ENCODE measurements around the gene DHRSX. TPM values are rescaled to one million over a fixed set of nuclear protein-coding genes. Genes with fewer than 3 reads are reported as not detected.
"Not testable (repeated sequence)": the region's sequence is repeated elsewhere in the genome, so short reads cannot be mapped to it uniquely, and the experiment has no call there.

The DHRSX gene
- total and polyA plus RNA-seq, 2 experiments from 2014 or later = 37.2 to 71.7 TPM

GRCh38 chrX:2523911-2524310 is 23.1 kb upstream of the DHRSX start:
- H3K27me3 ChIP-seq = no peaks in the 10 kb centered on the region

GRCh38 chrX:2521927-2522386 is 21.2 kb upstream of the DHRSX start:
- no peaks in the 10 kb centered on the region for H3K79me2 ChIP-seq
- no peak overlapping the region for H3K27ac ChIP-seq
- H3K4me1 ChIP-seq (ENCODE audit: insufficient read depth) = no peaks in the 10 kb centered on the region
- no peak overlapping the region for H3K4me2 ChIP-seq
- H2AFZ ChIP-seq = no peak overlapping the region
- no peak for DNase-seq (ENCODE audit: low spot score)
- H3K9me3 ChIP-seq (ENCODE audit: low read depth) = no peaks in the 10 kb centered on the region
- H3K27me3 ChIP-seq = no peaks in the 10 kb centered on the region
- no peaks in the 10 kb centered on the region for H4K20me1 ChIP-seq (ENCODE audit: insufficient read depth, poor library complexity, severe bottlenecking)
- H3K36me3 ChIP-seq (replicated peaks; ENCODE audit: insufficient read depth, low read depth) = no peaks in the 10 kb centered on the region
- TF ChIP-seq EZH2 (IDR thresholded peaks at IDR 0.05; ENCODE audit: borderline replicate concordance) = no peak
- TF ChIP-seq CTCF (IDR thresholded peaks at IDR 0.05; ENCODE audit: poor library complexity) = no peak
- TF ChIP-seq EZH2phosphoT487 (IDR thresholded peaks at IDR 0.05; ENCODE audit: low read depth, severe bottlenecking, unreplicated experiment) = no peak
- 86% methylated on average over 6 of the region's 6 CpGs for WGBS (ENCODE audit: low lambda C conversion rate, missing lambda C conversion rate)
- H3K4me3 ChIP-seq = no peak overlapping the region
- H3K9me2 ChIP-seq (replicated peaks; ENCODE audit: insufficient read depth) = no peaks in the 10 kb centered on the region

More at GRCh38 chrX:2523911-2524310, 23.1 kb upstream of the DHRSX start:
- no peaks in the 10 kb centered on the region for H3K9me2 ChIP-seq (replicated peaks; ENCODE audit: insufficient read depth)
- H2AFZ ChIP-seq = no peak overlapping the region
- 65% methylated on average over 6 of the region's 6 CpGs for WGBS (ENCODE audit: low lambda C conversion rate, missing lambda C conversion rate)
- H3K4me2 ChIP-seq = no peak overlapping the region
- H3K36me3 ChIP-seq (replicated peaks; ENCODE audit: insufficient read depth, low read depth) = no peaks in the 10 kb centered on the region
- TF ChIP-seq EZH2 (IDR thresholded peaks at IDR 0.05; ENCODE audit: borderline replicate concordance) = no peak
- no peak overlapping the region for H3K27ac ChIP-seq
- no peak for DNase-seq (ENCODE audit: low spot score)
- H3K9me3 ChIP-seq (ENCODE audit: low read depth) = no peaks in the 10 kb centered on the region
- no peaks in the 10 kb centered on the region for H4K20me1 ChIP-seq (ENCODE audit: insufficient read depth, poor library complexity, severe bottlenecking)
- H3K4me1 ChIP-seq (ENCODE audit: insufficient read depth) = no peaks in the 10 kb centered on the region
- H3K79me2 ChIP-seq = no peaks in the 10 kb centered on the region
- no peak overlapping the region for H3K4me3 ChIP-seq

GRCh38 chrX:2521092-2521926 is 20.5 kb upstream of the DHRSX start:
- Histone ChIP-seq H2AFZ (no peak overlapping the region), H3K9me3 (ENCODE audit: low read depth) (no peaks in the 10 kb centered on the region), H3K79me2 (no peaks in the 10 kb centered on the region), H3K4me3 (no peak overlapping the region), H3K4me1 (ENCODE audit: insufficient read depth) (no peaks in the 10 kb centered on the region), H3K9me2 (replicated peaks; ENCODE audit: insufficient read depth) (no peaks in the 10 kb centered on the region), H3K27ac (no peak overlapping the region), H3K36me3 (replicated peaks; ENCODE audit: insufficient read depth, low read depth) (no peaks in the 10 kb centered on the region), H3K4me2 (no peak overlapping the region), H3K27me3 (no peaks in the 10 kb centered on the region), H4K20me1 (ENCODE audit: insufficient read depth, poor library complexity, severe bottlenecking) (no peaks in the 10 kb centered on the region)
- WGBS (ENCODE audit: low lambda C conversion rate, missing lambda C conversion rate) = 59% methylated on average over 15 of the region's 15 CpGs
- TF ChIP-seq EZH2 (IDR thresholded peaks at IDR 0.05; ENCODE audit: borderline replicate concordance) (no peak), CTCF (IDR thresholded peaks at IDR 0.05; ENCODE audit: poor library complexity) (no peak), EZH2phosphoT487 (IDR thresholded peaks at IDR 0.05; ENCODE audit: low read depth, severe bottlenecking, unreplicated experiment) (no peak)
- no peak for DNase-seq (ENCODE audit: low spot score)

GRCh38 chrX:2520539-2520938 is 19.8 kb upstream of the DHRSX start:
- Histone ChIP-seq H3K9me3 (ENCODE audit: low read depth) (no peaks in the 10 kb centered on the region), H3K79me2 (no peaks in the 10 kb centered on the region), H3K4me3 (no peak overlapping the region), H3K27ac (no peak overlapping the region), H3K9me2 (replicated peaks; ENCODE audit: insufficient read depth) (no peaks in the 10 kb centered on the region), H3K4me2 (no peak overlapping the region), H3K36me3 (replicated peaks; ENCODE audit: insufficient read depth, low read depth) (no peaks in the 10 kb centered on the region), H4K20me1 (ENCODE audit: insufficient read depth, poor library complexity, severe bottlenecking) (no peaks in the 10 kb centered on the region), H2AFZ (no peak overlapping the region), H3K4me1 (ENCODE audit: insufficient read depth) (no peaks in the 10 kb centered on the region), H3K27me3 (no peaks in the 10 kb centered on the region)
- TF ChIP-seq CTCF (IDR thresholded peaks at IDR 0.05; ENCODE audit: poor library complexity) (no peak), EZH2phosphoT487 (IDR thresholded peaks at IDR 0.05; ENCODE audit: low read depth, severe bottlenecking, unreplicated experiment) (no peak), EZH2 (IDR thresholded peaks at IDR 0.05; ENCODE audit: borderline replicate concordance) (no peak)
- DNase-seq (ENCODE audit: low spot score) = no peak
- WGBS (ENCODE audit: low lambda C conversion rate, missing lambda C conversion rate) = 100% methylated on average over 6 of the region's 8 CpGs

- not testable (repeated sequence) for H3K4me1 ChIP-seq (ENCODE audit: insufficient read depth); H4K20me1 ChIP-seq (ENCODE audit: insufficient read depth, poor library complexity, severe bottlenecking); DNase-seq (ENCODE audit: low spot score); H3K79me2 ChIP-seq; H3K36me3 ChIP-seq (replicated peaks; ENCODE audit: insufficient read depth, low read depth); H3K4me3 ChIP-seq; H3K27me3 ChIP-seq; H3K4me2 ChIP-seq; H3K9me2 ChIP-seq (replicated peaks; ENCODE audit: insufficient read depth); H2AFZ ChIP-seq; H3K9me3 ChIP-seq (ENCODE audit: low read depth); H3K27ac ChIP-seq
- 60% methylated on average over 3 of the region's 3 CpGs for WGBS (ENCODE audit: low lambda C conversion rate, missing lambda C conversion rate)
Observed at GRCh38 chrX:2519638-2520037, 18.9 kb upstream of the DHRSX start.
